SK-N-MC (cell line): ENCODE measurements around the gene RICTOR.

Experiments
- DNase-seq: peaks from one replicate; pipeline ENCODE4 v3.0.0-alpha.2; 2011; ENCODE audit warnings: low read depth, low spot score
- H3K27ac ChIP-seq: fragments of 200-600 bp; sonication (generic); 2 replicates; pipeline ENCODE4 v1.5.1; 2016; ENCODE audit warnings: mixed run types
- H3K36me3 ChIP-seq: fragments of 200-600 bp; sonication (generic); 2 replicates; pipeline ENCODE4 v1.6.1; 2017; ENCODE audit warnings: antibody characterized with exemption, low read length, mixed read lengths; ENCODE audit not compliant: insufficient read depth
- H3K4me3 ChIP-seq: fragments of 200-600 bp; sonication (generic); 2 replicates; pipeline ENCODE4 v1.5.1; 2016
- H3K9ac ChIP-seq: fragments of 200-600 bp; sonication (generic); 2 replicates; pipeline ENCODE4 v1.8.0; 2017; ENCODE audit warnings: mixed run types, mixed read lengths; ENCODE audit not compliant: insufficient read length
- H3K9me3 ChIP-seq: fragments of 200-600 bp; sonication (generic); 2 replicates; pipeline ENCODE4 v1.6.1; 2017; ENCODE audit warnings: low read depth, mild to moderate bottlenecking, antibody characterized with exemption, low read length, moderate library complexity, mixed read lengths
- EZH2 ChIP-seq: fragments of 200-600 bp; sonication (generic); IDR thresholded peaks from one replicate; pipeline ENCODE4 v1.6.1; 2017; ENCODE audit warnings: antibody characterized with exemption
- FOXP2 ChIP-seq: optimal IDR thresholded peaks from 2 replicates; pipeline ENCODE3; 2011; ENCODE audit warnings: mild to moderate bottlenecking, moderate library complexity; ENCODE audit not compliant: insufficient read depth; ENCODE audit errors: extremely low read length, control extremely low read depth
- POLR2AphosphoS5 ChIP-seq: IDR thresholded peaks from 2 replicates; pipeline ENCODE4 v1.6.1; 2012; ENCODE audit warnings: mild to moderate bottlenecking, low read depth, low read length, borderline replicate concordance

The RICTOR gene

DNA sequence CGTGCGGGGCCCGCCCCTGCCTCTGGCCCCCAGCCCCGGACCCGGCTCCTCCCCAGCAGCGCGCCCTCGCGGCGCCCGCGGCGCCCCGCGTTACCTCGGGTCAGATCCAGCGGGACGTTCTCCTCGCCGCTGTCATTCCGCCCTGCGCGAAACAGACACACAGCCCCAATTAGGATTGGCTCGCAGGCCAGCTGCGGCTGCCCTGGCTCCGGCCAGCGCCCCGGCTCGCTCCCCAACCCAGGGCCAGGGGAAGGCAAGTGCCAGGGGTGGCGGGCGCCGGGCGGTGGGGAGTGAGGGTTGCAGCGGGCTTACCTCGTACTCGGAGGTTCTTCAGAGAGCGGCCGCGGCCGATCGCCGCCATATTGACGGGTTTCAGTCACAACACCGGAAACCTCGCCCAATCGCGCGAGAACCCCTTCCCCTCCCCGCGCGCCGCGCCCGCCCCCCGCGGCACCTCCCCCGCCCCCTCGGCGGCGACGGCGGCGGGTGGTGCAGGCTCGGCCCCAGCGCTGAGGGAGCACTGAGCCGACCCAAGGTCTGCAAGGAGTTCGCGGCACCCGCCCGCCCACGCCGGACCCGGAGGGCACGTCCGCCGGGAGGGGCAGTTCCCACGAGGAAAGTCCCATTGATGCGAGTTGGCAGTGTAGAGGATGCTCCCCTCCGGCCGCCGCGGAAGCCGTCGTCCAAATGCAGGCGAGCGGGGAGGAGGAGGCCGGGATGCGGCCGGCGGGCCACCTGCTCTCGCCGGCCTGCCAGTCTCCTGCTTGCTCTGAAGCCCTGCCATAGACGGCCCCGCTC lies at the start of gene RICTOR:
TSS of gene RICTOR (minus strand) at position 383 of the 798 bp plus-strand sequence. CDS start at position 361, 22 bp downstream.
- Histone ChIP-seq H3K27ac (peak within 1 kb of the TSS; percentile 81), H3K9ac (peak within 1 kb of the TSS; percentile 97), H3K36me3 (peaks cover 8% of the 10 kb centered on the region), H3K4me3 (peak within 1 kb of the TSS; percentile 94), H3K9me3 (no peaks in the 10 kb centered on the region)
- no peak for DNase-seq
- TF ChIP-seq FOXP2 (no peak), POLR2AphosphoS5 (peak; percentile 85), EZH2 (no peak)

GRCh38 chr5:39121922-39122321 lies 47.7 kb upstream of the RICTOR start:
- H3K9ac ChIP-seq, result no peak overlapping the region
- DNase-seq, result no peak
- H3K27ac ChIP-seq, result no peak overlapping the region
- no peaks in the 10 kb centered on the region for H3K36me3 ChIP-seq
- H3K4me3 ChIP-seq, result no peak overlapping the region
- TF ChIP-seq FOXP2, result no peak
- no peaks in the 10 kb centered on the region for H3K9me3 ChIP-seq

- DNase-seq, result no peak
- Histone ChIP-seq H3K9me3 (no peaks in the 10 kb centered on the region), H3K4me3 (no peak overlapping the region), H3K9ac (no peak overlapping the region), H3K27ac (no peak overlapping the region), H3K36me3 (no peaks in the 10 kb centered on the region)
- TF ChIP-seq POLR2AphosphoS5 (no peak), EZH2 (no peak), FOXP2 (no peak)
These were observed 47.1 kb upstream of the RICTOR start for GRCh38 chr5:39121315-39121714.

- no peak overlapping the region for H3K27ac ChIP-seq
These were observed 45.8 kb upstream of the RICTOR start for GRCh38 chr5:39120052-39120420.

DNA sequence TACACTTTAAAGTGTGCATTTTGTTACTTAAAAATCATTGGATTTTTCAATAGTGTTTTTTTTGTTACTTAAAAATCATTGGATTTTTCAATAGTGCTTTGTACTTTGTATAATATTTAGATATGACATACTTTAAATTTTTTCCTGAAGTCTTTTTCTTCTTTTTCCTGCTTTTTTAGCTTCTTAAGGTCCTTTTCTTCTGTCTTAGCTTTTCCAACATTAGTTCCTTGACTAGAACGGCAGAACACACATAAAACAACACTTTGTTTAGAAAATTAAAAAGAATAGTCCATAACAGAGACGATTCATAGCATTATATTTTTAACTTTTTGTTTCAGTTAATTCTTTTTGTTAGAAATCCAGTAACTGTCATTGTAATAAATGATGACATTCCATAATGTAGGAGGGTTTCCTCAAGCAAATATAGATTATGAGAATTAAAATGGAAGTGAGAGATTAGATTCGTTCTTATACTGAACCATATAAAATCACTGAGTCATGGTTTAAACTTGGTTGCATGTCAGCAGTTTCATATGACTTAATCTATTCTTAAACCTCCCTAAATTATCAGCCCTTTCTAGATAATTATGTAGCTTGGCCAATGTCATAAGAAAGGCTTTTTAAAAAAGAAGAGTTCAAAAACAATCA lies 45.3 kb upstream of the RICTOR start:
- DNase-seq, result peak; percentile 12
- H3K27ac ChIP-seq, result no peak overlapping the region
- H3K36me3 ChIP-seq, result no peaks in the 10 kb centered on the region
- H3K9me3 ChIP-seq, result no peaks in the 10 kb centered on the region
- H3K9ac ChIP-seq, result peak overlapping the region; percentile 56
- H3K4me3 ChIP-seq, result peak overlapping the region; percentile 25; the same call in 1 of the 2 replicates
- TF ChIP-seq POLR2AphosphoS5 (no peak), FOXP2 (no peak)

More at GRCh38 chr5:39120052-39120420, 45.8 kb upstream of the RICTOR start:
- Histone ChIP-seq H3K36me3 (no peaks in the 10 kb centered on the region), H3K9me3 (no peaks in the 10 kb centered on the region), H3K4me3 (no peak overlapping the region), H3K9ac (no peak overlapping the region)
- DNase-seq, result no peak
- TF ChIP-seq POLR2AphosphoS5 (no peak), EZH2 (no peak), FOXP2 (no peak)

DNA sequence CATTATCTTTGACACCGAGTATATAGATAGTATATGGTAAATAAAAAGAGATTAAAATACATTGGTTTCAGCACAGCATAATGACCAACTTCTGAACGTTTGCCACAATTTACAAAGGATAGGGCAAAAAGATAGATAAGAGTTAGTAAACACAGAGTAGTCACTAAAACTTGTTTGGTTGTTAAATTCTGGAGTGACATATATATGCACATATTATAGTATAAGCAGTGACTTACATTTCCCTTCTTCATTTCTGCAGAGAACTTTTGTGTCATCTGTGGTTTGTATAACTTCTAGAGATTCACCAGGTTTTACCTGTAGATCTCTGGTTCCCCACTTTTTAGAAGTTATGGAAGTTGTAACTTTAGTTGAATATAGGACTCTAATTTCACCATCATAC lies 44.4 kb upstream of the RICTOR start:
- Histone ChIP-seq H3K9me3 (no peaks in the 10 kb centered on the region), H3K4me3 (no peak overlapping the region), H3K9ac (no peak overlapping the region), H3K27ac (no peak overlapping the region), H3K36me3 (no peaks in the 10 kb centered on the region)
- TF ChIP-seq EZH2, result no peak
- TF ChIP-seq FOXP2, result no peak
- no peak for TF ChIP-seq POLR2AphosphoS5
- no peak for DNase-seq

DNA sequence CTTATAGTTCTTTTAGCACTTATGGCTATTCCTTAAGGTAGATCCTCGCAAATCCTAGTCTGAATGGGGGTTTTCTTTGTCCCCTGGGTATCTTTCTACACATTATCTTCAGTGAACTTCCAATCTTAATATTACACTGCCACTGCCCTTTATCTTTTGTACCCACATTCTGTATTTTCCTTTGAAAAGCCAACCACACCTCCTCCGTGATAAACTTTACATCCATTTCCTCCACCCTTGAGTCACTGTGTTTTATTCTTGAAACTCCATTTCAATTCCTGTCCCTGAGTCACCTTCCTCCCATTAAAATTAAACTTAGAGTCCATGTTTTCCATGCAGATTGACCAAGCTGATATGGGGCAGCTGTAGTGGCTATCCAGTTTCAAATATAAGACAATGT lies 43.2 kb upstream of the RICTOR start:
- no peak for DNase-seq
- Histone ChIP-seq H3K9me3 (no peaks in the 10 kb centered on the region), H3K9ac (no peak overlapping the region), H3K4me3 (no peak overlapping the region), H3K36me3 (no peaks in the 10 kb centered on the region), H3K27ac (no peak overlapping the region)
- TF ChIP-seq EZH2, result no peak
- TF ChIP-seq POLR2AphosphoS5, result no peak
- TF ChIP-seq FOXP2, result no peak

GRCh38 chr5:39116344-39117170 lies 42.4 kb upstream of the RICTOR start:
- Histone ChIP-seq H3K4me3 (no peak overlapping the region), H3K9me3 (no peaks in the 10 kb centered on the region), H3K27ac (no peak overlapping the region), H3K9ac (no peak overlapping the region), H3K36me3 (no peaks in the 10 kb centered on the region)
- TF ChIP-seq EZH2, result no peak
- TF ChIP-seq POLR2AphosphoS5, result no peak
- no peak for TF ChIP-seq FOXP2
- DNase-seq, result no peak
